OCI-LY3 (cell line): ENCODE data around the gene BAZ2B.

Experiments
- CTCF ChIP-seq: fragments of 200-600, 300-600 bp; sonication (generic); IDR thresholded peaks from 2 replicates; pipeline ENCODE4 v1.5.1; 2014; ENCODE audit warnings: antibody characterized with exemption, low read length, low read depth
- EZH2phosphoT487 ChIP-seq: fragments of 200-600 bp; shearing (Covaris generic); IDR thresholded peaks from 2 replicates; pipeline ENCODE4 v1.6.1; 2018; ENCODE audit warnings: antibody characterized with exemption, mixed run types, low read depth

- TF ChIP-seq CTCF (no peak), EZH2phosphoT487 (no peak)
Observed at GRCh38 chr2:159639712-159640111, 23.4 kb upstream of the BAZ2B start.
